Measurements from ENCODE around the gene RSF1.

RSF1 gene

DNA sequence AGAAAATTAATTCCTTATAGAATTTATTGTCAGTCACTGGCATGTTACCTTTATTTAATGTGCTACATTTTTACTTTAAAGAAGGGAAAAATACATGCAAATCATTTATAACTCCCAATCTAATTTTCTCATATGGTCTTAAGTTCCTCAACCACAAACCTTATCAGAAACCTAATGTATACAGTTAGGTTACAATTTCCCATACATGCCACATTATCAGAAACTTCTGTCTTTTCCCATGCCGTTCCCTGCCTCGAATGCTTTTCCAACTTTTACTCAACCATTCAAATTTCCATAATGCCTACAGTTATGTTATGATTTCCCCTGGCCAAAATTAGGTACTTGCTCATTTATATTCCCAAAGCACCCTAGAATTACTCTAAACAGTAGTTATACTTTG lies 13.5 kb downstream of the RSF1 start:
- DNase-seq: no peak

GRCh38 chr11:77806415-77806814 lies 14.1 kb downstream of the RSF1 start:
- DNase-seq: no peak

DNA sequence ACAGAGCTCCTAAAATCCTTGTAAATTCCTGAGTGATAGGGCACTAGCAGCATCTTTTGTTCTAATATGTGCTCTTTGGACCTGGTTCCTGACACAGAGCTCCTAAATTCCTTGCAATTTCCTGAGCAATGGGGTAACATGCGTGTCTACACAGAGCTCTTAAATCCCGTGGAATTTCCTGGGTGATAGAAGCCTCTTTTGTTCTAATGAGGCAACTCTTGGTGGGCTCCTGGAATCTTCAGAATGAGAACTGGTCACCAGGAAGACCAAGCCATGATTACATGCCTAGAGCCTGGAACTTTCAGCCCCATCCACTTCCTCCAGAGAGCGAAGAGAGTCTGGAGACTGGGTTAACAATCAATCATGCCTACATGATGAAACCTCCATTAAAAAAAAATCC lies 19.0 kb downstream of the RSF1 start:
- no peak for DNase-seq

GRCh38 chr11:77800449-77800848 lies 20.1 kb downstream of the RSF1 start:
- no peak for DNase-seq

DNA sequence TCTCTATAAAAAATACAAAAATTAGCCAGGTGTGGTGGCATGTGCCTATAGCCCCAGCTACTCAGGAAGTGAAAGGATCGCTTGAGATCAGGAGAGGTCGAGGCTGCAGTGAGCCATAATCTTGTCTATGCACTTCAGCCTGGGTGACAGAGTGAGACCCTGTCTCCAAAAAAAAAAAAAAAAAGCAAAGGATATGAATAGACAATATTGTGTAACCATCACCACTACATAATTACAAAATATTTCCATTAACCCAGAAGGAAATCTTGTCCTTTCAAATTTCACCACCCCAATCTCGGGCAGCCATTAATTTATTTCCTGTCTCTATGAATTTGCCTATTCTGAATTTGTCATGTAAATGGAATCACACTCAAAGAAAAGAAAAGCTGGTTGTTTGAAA lies 21.2 kb downstream of the RSF1 start:
- no peak for DNase-seq

DNA sequence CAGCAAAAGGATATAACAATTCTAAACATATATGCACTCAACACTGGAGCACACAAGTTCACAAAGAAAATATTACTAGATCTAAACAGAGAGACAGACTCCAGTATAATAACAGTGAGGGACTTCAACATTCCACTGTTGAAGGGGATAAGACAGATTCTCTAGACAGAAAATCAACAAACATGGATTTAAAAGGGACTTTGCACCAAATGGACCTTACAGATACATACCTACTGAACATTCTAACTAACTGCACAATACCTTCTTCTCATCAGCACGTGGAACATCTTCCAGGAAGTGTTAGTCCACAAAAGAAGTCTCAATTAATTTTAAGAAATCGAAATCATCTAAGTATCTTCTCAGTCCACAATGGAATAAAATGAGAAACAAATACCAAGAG lies 26.6 kb downstream of the RSF1 start:
- DNase-seq: no peak

DNA sequence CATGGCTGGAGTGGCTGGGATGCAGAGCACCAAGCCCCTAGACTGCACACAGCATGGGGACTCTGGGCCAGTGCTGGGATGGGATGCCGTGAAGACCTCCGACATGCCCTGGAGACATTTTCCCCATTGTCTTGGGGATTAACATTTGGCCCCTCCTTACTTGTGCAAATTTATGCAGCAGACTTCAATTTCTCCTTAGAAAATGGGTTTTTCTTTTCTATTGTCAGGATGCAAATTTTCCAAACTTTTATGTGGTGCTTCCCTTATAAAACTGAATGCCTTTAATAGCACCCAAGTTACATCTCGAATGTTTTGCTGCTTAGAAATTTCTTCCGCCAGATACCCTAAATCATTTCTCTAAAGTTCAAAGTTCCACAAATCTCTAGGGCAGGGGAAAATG lies 29.2 kb downstream of the RSF1 start:
- no peak for DNase-seq

GRCh38 chr11:77789731-77790476 lies 30.6 kb downstream of the RSF1 start:
- DNase-seq: no peak

DNA sequence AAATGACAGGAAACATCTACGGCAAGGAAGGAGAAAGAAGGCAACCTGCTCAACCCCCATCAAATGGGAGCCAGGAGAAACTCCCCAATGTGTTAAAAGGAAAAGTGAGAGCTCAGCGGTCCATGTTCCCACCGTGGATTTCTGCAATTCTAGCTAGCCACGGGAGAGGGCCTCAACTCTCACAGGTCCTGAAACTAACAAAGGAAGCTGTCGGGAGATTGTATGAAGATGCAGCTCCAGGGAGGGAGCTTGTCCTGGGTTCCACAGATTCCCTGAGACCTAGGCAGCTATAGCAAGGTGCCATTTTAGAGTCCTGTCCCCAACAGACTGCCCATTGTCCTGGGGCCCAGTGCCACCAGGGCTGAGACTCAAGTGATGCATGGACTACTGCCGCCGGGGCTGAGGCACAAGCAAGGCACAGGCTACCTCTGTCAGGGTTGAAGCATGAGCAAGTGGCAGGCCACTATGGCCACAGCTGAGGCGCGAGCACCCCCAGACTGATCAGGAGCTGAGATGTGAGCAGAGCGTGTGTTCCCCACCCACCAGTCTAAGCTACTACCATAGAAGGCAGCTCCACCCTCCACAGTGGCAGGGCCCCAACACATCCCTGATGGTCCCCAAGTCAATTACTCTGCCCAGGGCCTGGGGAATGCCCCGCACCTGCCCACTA lies 31.3 kb downstream of the RSF1 start:
- no peak for DNase-seq

GRCh38 chr11:77784572-77784971 lies 36.0 kb downstream of the RSF1 start:
- no peak for DNase-seq

DNA sequence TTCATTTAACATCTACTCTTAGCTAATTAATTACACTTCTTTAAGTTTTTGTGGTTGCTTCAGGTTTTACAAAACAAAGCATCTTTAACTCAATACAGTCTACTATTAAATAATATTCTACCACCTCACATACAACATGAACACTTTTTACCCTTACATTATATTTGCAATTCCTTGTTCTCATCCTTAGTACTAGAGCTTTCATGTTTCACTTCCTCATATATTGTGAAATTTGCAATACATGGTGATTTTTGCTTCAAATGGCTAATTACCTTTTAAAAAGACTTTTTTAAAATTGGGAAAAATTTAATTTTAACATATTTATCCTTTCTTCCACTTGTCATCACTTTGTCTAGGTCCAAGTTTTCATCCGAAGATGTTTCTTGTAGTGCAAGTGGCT lies 37.5 kb downstream of the RSF1 start:
- no peak for DNase-seq

- no peak for DNase-seq
These were observed 40.6 kb downstream of the RSF1 start for GRCh38 chr11:77779935-77780334.

DNA sequence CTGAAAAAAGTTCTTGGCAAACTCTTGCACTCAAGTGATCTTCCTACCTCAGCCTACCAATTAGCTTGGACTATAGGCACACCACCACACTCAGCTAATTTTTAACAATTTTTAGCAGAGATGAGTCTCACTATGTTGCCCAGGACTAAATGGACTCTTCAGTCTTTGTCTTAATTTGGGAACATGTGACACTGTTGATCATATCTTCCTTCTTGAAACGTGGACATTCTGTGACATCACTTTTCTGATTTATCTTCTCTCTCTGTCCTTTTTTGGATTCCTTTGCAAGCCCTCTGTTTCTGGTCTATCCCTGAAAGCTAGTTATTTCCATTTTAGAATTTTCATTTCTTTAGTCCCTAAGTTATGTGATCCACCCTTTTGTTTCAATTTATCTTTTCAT lies 42.0 kb downstream of the RSF1 start:
- no peak for DNase-seq

GRCh38 chr11:77778118-77778517 lies 42.4 kb downstream of the RSF1 start:
- no peak for DNase-seq

DNA sequence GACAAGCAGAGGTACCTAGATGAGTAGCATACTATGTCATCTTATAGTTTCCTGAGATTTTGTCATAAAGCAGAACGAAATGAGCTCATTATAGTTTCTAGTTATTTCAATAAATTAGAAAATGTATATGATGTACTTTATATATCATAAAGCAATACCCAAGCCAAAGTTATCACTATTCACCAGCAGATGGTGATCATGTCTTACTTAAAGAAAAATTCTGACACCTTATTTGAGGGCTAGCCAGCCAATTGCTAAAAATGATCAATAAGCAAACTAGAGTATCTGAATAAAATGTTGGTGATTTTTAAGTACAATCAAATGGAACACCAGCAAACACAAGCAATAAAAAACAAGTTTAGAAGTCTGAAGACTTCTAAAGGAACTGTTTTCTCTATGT lies 44.1 kb downstream of the RSF1 start:
- no peak for DNase-seq

DNA sequence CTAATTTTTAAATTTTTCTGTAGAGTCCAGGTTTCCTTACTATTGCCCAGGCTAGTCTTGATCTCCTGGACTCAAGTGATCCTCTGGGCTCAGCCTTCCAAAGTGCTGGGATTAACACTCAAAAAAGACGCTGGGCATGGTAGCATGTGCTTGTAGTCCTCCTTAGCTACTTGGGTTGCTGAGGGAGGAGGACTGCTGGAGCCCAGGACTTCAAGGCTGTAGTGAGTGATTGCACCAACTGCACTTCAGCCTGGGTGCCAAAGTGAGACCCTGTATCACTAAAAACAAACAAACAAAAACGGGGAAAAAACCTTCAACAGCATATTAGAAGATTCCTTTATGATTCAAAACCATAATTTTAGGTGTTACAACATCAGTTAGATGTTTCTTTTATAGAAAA lies 44.6 kb downstream of the RSF1 start:
- no peak for DNase-seq

DNA sequence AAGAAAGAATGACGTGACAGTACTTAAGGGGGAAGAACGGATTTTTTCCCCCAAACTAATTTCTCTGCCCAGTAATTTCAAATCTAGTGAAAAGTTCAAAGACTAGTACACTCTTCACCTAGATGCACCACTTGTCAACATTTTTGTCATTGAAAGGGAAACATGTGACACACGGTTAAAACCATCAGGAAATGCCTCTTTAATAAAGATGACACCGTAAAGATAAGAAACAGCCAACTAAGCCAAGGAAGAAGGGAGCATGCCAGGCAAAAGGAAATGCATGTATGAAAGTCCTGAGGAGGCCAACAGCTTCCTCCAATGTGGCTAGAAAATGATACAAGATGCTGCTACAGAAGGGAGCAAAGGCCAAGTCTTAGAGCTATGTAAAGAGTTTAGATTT lies 49.4 kb downstream of the RSF1 start:
- no peak for DNase-seq

DNA sequence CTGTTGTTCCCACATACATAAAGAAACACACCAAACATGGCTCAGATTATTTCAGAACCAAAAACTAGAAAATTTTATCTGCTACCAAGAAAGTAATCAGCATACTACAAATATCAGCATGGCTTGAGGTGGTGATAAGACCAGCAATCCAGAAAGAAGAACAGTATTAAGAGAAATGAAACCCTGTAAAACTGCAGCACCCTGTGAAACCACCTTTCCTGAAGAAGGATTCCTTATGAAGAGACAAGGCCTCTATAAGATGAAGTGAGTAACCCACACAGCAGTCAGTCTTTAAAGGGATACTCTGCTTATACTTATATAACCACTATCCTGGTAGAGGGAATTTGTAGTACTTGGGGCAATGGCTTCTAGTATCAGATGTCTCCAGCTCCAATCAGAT lies 49.9 kb downstream of the RSF1 start:
- DNase-seq: no peak

DNA sequence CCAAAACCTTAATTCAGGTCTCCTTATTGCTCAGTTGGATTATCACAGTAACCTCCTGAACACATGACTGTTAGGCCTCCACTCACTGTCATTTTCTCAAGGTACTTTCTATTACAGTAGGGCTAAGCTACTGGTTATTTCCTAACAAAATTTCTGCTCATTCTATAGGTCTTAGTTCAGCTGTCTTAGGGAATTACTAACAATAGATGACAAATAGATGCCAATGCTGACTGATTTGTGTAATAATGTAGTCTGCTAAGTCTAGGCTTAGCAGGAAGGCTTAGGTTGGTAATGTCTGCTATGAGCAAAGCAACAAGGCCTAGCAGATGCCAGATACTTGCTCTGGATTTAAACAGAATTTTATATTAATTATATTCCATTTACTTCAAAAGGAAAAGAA lies 58.1 kb downstream of the RSF1 start:
- no peak for DNase-seq

GRCh38 chr11:77761491-77761890 lies 59.0 kb downstream of the RSF1 start:
- no peak for DNase-seq

DNA sequence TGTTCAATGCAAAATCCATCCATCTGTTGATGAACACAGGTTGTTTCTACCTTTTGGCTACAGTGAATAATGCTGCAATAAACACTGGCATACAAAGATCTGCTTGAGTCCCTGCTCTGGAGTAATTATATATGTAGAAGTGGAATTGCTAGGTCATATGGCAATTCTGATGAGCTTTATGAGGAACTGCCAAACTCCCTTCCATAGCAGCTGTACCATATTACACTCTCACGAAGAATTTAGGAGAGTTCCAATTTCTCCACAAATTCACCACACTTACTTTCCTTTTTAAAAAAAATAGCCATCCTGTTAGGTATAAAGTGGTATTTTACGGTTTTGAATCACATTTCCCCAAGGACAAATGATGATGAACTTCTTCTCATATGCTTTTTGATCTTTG lies 62.2 kb downstream of the RSF1 start:
- DNase-seq: no peak

DNA sequence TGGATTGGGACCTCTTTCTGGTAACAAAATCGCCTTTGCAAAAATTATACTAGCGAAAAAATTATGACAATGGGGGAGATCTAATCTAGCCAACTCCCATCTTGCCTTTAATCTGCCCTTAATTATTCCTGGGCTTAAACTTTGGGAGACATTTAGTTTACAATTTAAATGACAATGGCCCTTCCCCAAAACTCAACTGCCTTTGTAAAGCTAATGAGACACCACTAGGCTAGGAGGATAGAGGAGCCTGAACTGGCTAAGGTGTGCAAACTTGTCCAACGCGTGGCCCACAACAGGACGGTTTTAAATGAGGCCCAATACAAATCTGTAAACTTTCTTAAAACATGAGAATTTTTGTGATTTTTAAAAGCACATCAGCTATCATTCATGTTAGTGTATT lies 67.3 kb downstream of the RSF1 start:
- no peak for DNase-seq

- DNase-seq: no peak
These were observed 68.0 kb downstream of the RSF1 start for GRCh38 chr11:77752516-77752915.

DNA sequence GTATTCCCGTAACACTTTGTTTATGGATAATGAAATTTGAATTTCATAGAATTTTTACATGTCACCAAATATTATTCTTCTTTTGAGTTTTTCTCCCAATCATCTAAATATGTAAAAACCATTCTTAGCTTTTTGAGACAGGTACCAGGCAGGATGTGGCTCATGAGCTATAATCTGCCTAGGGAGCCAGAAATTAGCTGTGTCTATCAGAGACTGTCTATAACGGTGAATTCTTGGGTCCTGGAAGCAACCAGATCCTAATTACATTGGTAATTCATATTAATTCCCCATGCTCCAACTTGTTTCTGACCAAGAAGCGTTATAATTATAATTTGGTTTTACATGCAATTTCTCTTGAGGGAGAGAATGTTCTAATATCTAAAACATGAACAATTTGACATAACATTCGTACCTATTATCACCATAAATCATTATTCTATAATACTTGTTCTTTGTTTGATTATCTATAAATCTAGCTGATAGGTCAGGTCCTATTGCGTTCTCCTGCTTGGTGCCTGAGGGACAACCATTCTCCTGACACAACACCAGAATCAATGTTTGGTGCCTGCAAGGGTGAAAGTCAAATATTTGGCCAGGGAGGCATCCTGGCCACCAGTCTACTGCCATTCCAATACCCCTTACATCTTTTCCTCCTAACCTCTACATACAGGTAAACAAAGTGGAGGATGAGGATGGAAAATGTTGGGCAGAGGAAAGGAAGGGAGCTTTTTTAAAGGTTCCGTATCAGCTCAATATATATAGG lies 69.9 kb downstream of the RSF1 start:
- no peak for DNase-seq
